ENCODE measurements around the gene SNX8. TPM values are rescaled to one million over a fixed set of nuclear protein-coding genes. Genes with fewer than 3 reads are reported as not detected.

SNX8 gene
- total and polyA plus RNA-seq, 9 of the 15 experiments (the other 6 are each of a cell fraction or from before 2014, with no cell fraction given), result 2.7 to 51.6 (median 16.9) TPM

DNA sequence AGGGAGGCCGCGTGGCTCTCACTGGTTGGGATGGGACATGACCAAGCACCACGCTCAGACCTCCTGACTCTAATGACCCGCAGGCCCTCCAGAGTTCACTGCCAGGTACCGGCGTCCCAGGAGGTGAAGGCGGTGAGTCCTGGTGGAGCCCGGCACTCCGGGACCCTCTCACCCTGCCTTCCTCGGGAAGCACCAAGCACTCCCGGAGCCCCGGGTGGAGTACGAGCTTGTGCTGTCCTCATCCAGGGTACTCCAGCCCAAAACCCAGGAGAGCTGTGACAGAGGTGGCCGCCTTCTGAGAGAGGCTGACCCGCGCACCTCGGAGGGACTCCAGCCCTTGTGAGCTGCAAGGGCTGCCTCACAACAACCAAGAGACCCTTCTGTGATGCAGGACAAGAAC lies 90.9 kb downstream of the SNX8 start:
- peak overlapping the region in 1 of 2 experiments; percentile 28; a peak in 1 of 4 replicates for H3K9ac ChIP-seq (ENCODE audit: insufficient read depth in 1 of 2, low read depth in 2 of 2, low read length in 2 of 2)
- WGBS (ENCODE audit: insufficient coverage, low coverage, missing lambda C conversion rate), result 92% methylated on average over 13 of the region's 17 CpGs
- H3K27ac ChIP-seq (ENCODE audit: extremely low read depth, low read depth, low read length), result no peak overlapping the region
- H3K79me2 ChIP-seq (ENCODE audit: control insufficient read depth, insufficient read depth, low read length), result peaks cover 6% of the 10 kb centered on the region; the same call in 2 of the 3 replicates
- DNase-seq (ENCODE audit: extremely low read depth in 1 of 4, low spot score in 3 of 4) (no peak), ATAC-seq (no peak), FAIRE-seq (no peak)
- no peaks in the 10 kb centered on the region for H3K9me1 ChIP-seq (ENCODE audit: control insufficient read depth, insufficient read depth, low read length)
- ChIA-PET CTCF (ENCODE audit: low intra/inter-chr PET ratio) (no interaction called here), POLR2A (interaction anchor here (0.7 to 1.6 kb wide), 2 partner anchors 9 to 43 kb away, joined by 3 to 6 read pairs; partner anchors contain the start of gene MAD1L1)
- H4K20me1 ChIP-seq (replicated peaks; ENCODE audit: control insufficient read depth, insufficient read depth, low read length), result peaks cover 2% of the 10 kb centered on the region; the same call in 1 of the 2 replicates
- H3K4me1 ChIP-seq (replicated peaks in 1 of 2; ENCODE audit: control insufficient read depth in 2 of 2, insufficient read depth in 2 of 2, low read length in 2 of 2), result peaks cover 0 to 6% of the 10 kb centered on the region in 2 experiments; a peak in 2 of 5 replicates
- no peaks in the 10 kb centered on the region for H3K9me3 ChIP-seq (replicated peaks; ENCODE audit: control insufficient read depth, insufficient read depth, low read depth, low read length)
- BruUV-seq (replicated peaks), result no TSS peak
- no peak overlapping the region for H3K4me2 ChIP-seq (ENCODE audit: insufficient read depth, low read length)
- TF ChIP-seq CBX3 (IDR thresholded peaks at IDR 0.05; ENCODE audit: borderline replicate concordance in 1 of 2, low read length in 2 of 2), result no peak
- no peak for TF ChIP-seq RFX5 (IDR thresholded peaks at IDR 0.05; ENCODE audit: low read depth, low read length)
- TF ChIP-seq ZNF274 (IDR thresholded peaks at IDR 0.05; ENCODE audit: borderline replicate concordance, low read depth, low read length), result no peak
- 0 out of 2 replicates have a peak, but pooled peaks have one; percentile 14 for TF ChIP-seq RBFOX2 (IDR thresholded peaks at IDR 0.05; ENCODE audit: low read depth, low read length)
- TF ChIP-seq ARID2 (IDR thresholded peaks at IDR 0.05), result no peak
- TF ChIP-seq, protein P1, sequence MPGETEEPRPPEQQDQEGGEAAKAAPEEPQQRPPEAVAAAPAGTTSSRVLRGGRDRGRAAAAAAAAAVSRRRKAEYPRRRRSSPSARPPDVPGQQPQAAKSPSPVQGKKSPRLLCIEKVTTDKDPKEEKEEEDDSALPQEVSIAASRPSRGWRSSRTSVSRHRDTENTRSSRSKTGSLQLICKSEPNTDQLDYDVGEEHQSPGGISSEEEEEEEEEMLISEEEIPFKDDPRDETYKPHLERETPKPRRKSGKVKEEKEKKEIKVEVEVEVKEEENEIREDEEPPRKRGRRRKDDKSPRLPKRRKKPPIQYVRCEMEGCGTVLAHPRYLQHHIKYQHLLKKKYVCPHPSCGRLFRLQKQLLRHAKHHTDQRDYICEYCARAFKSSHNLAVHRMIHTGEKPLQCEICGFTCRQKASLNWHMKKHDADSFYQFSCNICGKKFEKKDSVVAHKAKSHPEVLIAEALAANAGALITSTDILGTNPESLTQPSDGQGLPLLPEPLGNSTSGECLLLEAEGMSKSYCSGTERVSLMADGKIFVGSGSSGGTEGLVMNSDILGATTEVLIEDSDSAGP (CRISPR knock-in tag; IDR thresholded peaks at IDR 0.05), result no peak
- no peak for TF ChIP-seq KLF10 (CRISPR knock-in tag; IDR thresholded peaks at IDR 0.05)
- TF ChIP-seq PYGO2 (tag; IDR thresholded peaks at IDR 0.05), result no peak
- in situ Hi-C loops (cut with MboI) (no loop called here), intact Hi-C loops (cut with micrococcal nuclease) (no loop called here)
- H3K4me3 ChIP-seq, result no peak overlapping the region
- H2AFZ ChIP-seq (ENCODE audit: low read depth, low read length), result no peak overlapping the region
- H3K27me3 ChIP-seq (ENCODE audit: control insufficient read depth in 2 of 2, insufficient read depth in 2 of 2, low read length in 2 of 2), result no peaks in the 10 kb centered on the region
- peaks cover 82% of the 10 kb centered on the region; the same call in 2 of the 3 replicates for H3K36me3 ChIP-seq (ENCODE audit: control insufficient read depth, insufficient read depth, low read length)

All from K562 (cell line).